Measurements from ENCODE around the gene RTF1.

RTF1 gene

GRCh38 chr15:41512512-41512939 lies 95.6 kb downstream of the RTF1 start:
- peaks cover 66% of the 10 kb centered on the region for H3K27me3 Mint-ChIP-seq
- H3K36me3 Mint-ChIP-seq: no peaks in the 10 kb centered on the region
- peak overlapping the region; percentile 60 for H3K4me3 Mint-ChIP-seq
- no peak overlapping the region for H3K27ac Mint-ChIP-seq
- H3K4me1 Mint-ChIP-seq: peaks cover 29% of the 10 kb centered on the region
- DNase-seq: no peak
- H3K9me3 Mint-ChIP-seq: no peaks in the 10 kb centered on the region
- CTCF ChIA-PET: no interaction called here

- Mint-ChIP-seq H3K36me3 (no peaks in the 10 kb centered on the region), H3K9me3 (no peaks in the 10 kb centered on the region), H3K4me3 (peak overlapping the region; percentile 60), H3K27me3 (peaks cover 61% of the 10 kb centered on the region), H3K4me1 (peaks cover 29% of the 10 kb centered on the region), H3K27ac (peak overlapping the region; percentile 72)
- CTCF ChIA-PET: no interaction called here
- peak; percentile 58 for DNase-seq
Observed at GRCh38 chr15:41512940-41513505, 96.1 kb downstream of the RTF1 start.

GRCh38 chr15:41513506-41514227 lies 96.8 kb downstream of the RTF1 start, which contains the start of gene LTK:
Gene LTK (minus strand): TSS chr15:41513827. CDS start chr15:41513709, 118 bp downstream.
- no peaks in the 10 kb centered on the region for H3K9me3 Mint-ChIP-seq
- CTCF ChIA-PET: no interaction called here
- peaks cover 29% of the 10 kb centered on the region for H3K4me1 Mint-ChIP-seq
- DNase-seq: peak; percentile 44
- H3K27me3 Mint-ChIP-seq: peaks cover 55% of the 10 kb centered on the region
- peak within 1 kb of the TSS; percentile 72 for H3K27ac Mint-ChIP-seq
- no peaks in the 10 kb centered on the region for H3K36me3 Mint-ChIP-seq
- peak within 1 kb of the TSS; percentile 60 for H3K4me3 Mint-ChIP-seq

GRCh38 chr15:41517895-41518449 lies 101.1 kb downstream of the RTF1 start:
- H3K4me1 Mint-ChIP-seq: peaks cover 19% of the 10 kb centered on the region
- peaks cover 3% of the 10 kb centered on the region for H3K36me3 Mint-ChIP-seq
- H3K27ac Mint-ChIP-seq: no peak overlapping the region
- no peak for DNase-seq
- no peaks in the 10 kb centered on the region for H3K9me3 Mint-ChIP-seq
- H3K4me3 Mint-ChIP-seq: no peak overlapping the region
- CTCF ChIA-PET: interaction anchor here (0.7 kb wide), 1 partner anchor 57 kb away, joined by 3 read pairs; no protein-coding TSS in a partner anchor
- peaks cover 15% of the 10 kb centered on the region for H3K27me3 Mint-ChIP-seq

- H3K4me1 Mint-ChIP-seq: no peaks in the 10 kb centered on the region
- H3K36me3 Mint-ChIP-seq: peaks cover 3% of the 10 kb centered on the region
- no peak for DNase-seq
- no peak overlapping the region for H3K4me3 Mint-ChIP-seq
- CTCF ChIA-PET: no interaction called here
- no peaks in the 10 kb centered on the region for H3K9me3 Mint-ChIP-seq
- no peak overlapping the region for H3K27ac Mint-ChIP-seq
- no peaks in the 10 kb centered on the region for H3K27me3 Mint-ChIP-seq
Observed at GRCh38 chr15:41520636-41521035, 103.7 kb downstream of the RTF1 start.

GRCh38 chr15:41521614-41522013 lies 104.7 kb downstream of the RTF1 start:
- no peaks in the 10 kb centered on the region for H3K27me3 Mint-ChIP-seq
- DNase-seq: no peak
- H3K36me3 Mint-ChIP-seq: peaks cover 9% of the 10 kb centered on the region
- CTCF ChIA-PET: no interaction called here
- H3K4me1 Mint-ChIP-seq: no peaks in the 10 kb centered on the region
- no peak overlapping the region for H3K4me3 Mint-ChIP-seq
- H3K9me3 Mint-ChIP-seq: no peaks in the 10 kb centered on the region
- no peak overlapping the region for H3K27ac Mint-ChIP-seq

- no peaks in the 10 kb centered on the region for H3K4me1 Mint-ChIP-seq
- H3K27me3 Mint-ChIP-seq: no peaks in the 10 kb centered on the region
- no peak for DNase-seq
- peaks cover 14% of the 10 kb centered on the region for H3K36me3 Mint-ChIP-seq
- CTCF ChIA-PET: no interaction called here
- no peaks in the 10 kb centered on the region for H3K9me3 Mint-ChIP-seq
- H3K4me3 Mint-ChIP-seq: no peak overlapping the region
- H3K27ac Mint-ChIP-seq: no peak overlapping the region
Observed at GRCh38 chr15:41523097-41523496, 106.2 kb downstream of the RTF1 start.

- Mint-ChIP-seq H3K36me3 (peaks cover 32% of the 10 kb centered on the region), H3K4me3 (no peak overlapping the region), H3K27me3 (no peaks in the 10 kb centered on the region), H3K9me3 (no peaks in the 10 kb centered on the region), H3K27ac (peak overlapping the region; percentile 53), H3K4me1 (no peaks in the 10 kb centered on the region)
- CTCF ChIA-PET: interaction anchor here (0.5 to 0.6 kb wide), 2 partner anchors 11 to 224 kb away, joined by 3 read pairs; no protein-coding TSS in a partner anchor
- DNase-seq: no peak
Observed at GRCh38 chr15:41530363-41530956, 113.6 kb downstream of the RTF1 start.

Measured in activated naive CD4-positive, alpha-beta T cell treated with anti-CD3 and anti-CD28 coated beads, Interleukin-2, amount 10 ng/mL, durations not matched to agents 7 days and 5 days (primary cell).